Activated T-cell treated with anti-CD3 and anti-CD28 coated beads, Interleukin-2, amount 50 U/mL, for 4 hours (primary cell): Measurements from ENCODE around the gene CALML3. TPM values are rescaled to one million over a fixed set of nuclear protein-coding genes. Genes with fewer than 3 reads are reported as not detected.

ENCODE experiments used
- ATAC-seq, 2 donors: fragments of 200-7000 bp; cut with Tn5 transposase; one replicate each; pipeline ENCODE4 v1.10.0; 2021
- DNase-seq: peaks from one replicate; pipeline ENCODE4 v3.0.0-alpha.2; 2020
- H3K27me3 Mint-ChIP-seq: one replicate; pipeline ENCODE4 v1.8.0; 2021; ENCODE audit warnings: low read depth, mixed read lengths
- H3K36me3 Mint-ChIP-seq: one replicate; pipeline ENCODE4 v1.8.0; 2022; ENCODE audit warnings: mixed read lengths; ENCODE audit not compliant: insufficient read depth
- H3K4me1 Mint-ChIP-seq: one replicate; pipeline ENCODE4 v1.8.0; 2021; ENCODE audit warnings: low read depth, mixed read lengths
- H3K4me3 Mint-ChIP-seq: one replicate; pipeline ENCODE4 v1.8.0; 2021; ENCODE audit warnings: mild to moderate bottlenecking, moderate library complexity, mixed read lengths
- H3K9me3 Mint-ChIP-seq: one replicate; pipeline ENCODE4 v1.8.0; 2021; ENCODE audit warnings: mixed read lengths
- total RNA-seq, 3 donors: library from RNA; stranded (reverse); gene quantifications; one replicate each; pipeline ENCODE4 v1.2.1, GENCODE V29; 2021

Gene CALML3
- total RNA-seq, 3 donors from 2014 or later: not detected

GRCh38 chr10:5532618-5533097 is 7.9 kb downstream of the CALML3 start:
- no peak for ATAC-seq
- no peaks in the 10 kb centered on the region for H3K36me3 Mint-ChIP-seq
- no peaks in the 10 kb centered on the region for H3K9me3 Mint-ChIP-seq
- no peak overlapping the region for H3K4me3 Mint-ChIP-seq
- peak; percentile 2 for DNase-seq
- H3K27me3 Mint-ChIP-seq: no peaks in the 10 kb centered on the region
- H3K4me1 Mint-ChIP-seq: no peaks in the 10 kb centered on the region

- H3K4me3 Mint-ChIP-seq: no peak overlapping the region
- no peaks in the 10 kb centered on the region for H3K9me3 Mint-ChIP-seq
- DNase-seq (peak; percentile 0), ATAC-seq (no peak)
- no peaks in the 10 kb centered on the region for H3K27me3 Mint-ChIP-seq
- H3K4me1 Mint-ChIP-seq: no peaks in the 10 kb centered on the region
- H3K36me3 Mint-ChIP-seq: no peaks in the 10 kb centered on the region
Observed at GRCh38 chr10:5533098-5533731, 8.5 kb downstream of the CALML3 start.

- H3K36me3 Mint-ChIP-seq: no peaks in the 10 kb centered on the region
- H3K27me3 Mint-ChIP-seq: peaks cover 4% of the 10 kb centered on the region
- no peaks in the 10 kb centered on the region for H3K9me3 Mint-ChIP-seq
- no peak for ATAC-seq
- no peak for DNase-seq
- no peaks in the 10 kb centered on the region for H3K4me1 Mint-ChIP-seq
- H3K4me3 Mint-ChIP-seq: no peak overlapping the region
Observed at GRCh38 chr10:5534051-5534821, 9.5 kb downstream of the CALML3 start.

DNA sequence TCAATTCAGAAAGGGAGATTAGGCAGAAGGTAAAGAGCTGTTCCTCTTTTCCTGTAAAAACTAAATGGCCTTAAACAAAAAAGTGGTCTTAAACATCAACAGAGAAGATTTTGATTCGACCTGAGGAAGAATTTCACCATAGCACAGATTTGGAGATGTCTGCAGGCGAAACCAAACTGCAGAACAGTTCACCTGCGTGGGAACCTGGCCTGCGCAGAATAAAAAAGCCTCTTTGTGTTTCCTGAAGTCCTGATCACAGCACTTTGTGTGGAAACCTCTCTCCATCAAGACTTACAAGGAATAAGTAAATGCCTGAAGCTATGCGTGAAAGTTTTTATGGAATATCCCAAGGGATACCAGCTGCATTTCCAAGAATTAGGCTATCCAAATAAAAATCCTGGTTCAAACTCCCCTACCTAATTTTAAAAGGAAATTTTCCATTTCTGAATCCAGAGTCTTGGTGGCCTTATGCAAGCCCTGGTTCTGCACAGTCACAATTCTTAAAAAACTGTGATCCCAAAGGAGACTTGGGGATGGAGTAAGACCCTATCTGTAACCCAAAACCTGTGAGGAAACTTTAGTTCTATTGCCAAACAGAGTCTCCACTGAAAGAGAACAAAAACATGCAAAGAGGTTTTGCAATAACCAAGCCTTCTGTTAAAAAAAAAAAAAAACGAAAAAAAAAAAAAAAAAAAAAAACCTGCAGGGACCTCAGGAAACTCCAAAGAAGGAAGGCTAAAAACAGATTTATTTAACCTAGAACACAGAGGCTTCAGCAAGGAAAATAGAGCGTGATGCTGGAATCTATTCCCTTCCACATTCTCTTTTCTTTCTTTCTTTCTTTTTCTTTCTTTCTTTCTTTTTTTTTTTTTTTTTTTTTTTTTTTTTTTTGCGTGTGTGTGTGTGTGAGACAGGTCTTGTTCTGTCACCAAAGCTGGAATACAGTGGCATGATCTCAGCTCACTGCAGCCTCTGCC is 10.4 kb downstream of the CALML3 start:
- Mint-ChIP-seq H3K36me3 (no peaks in the 10 kb centered on the region), H3K4me3 (no peak overlapping the region), H3K27me3 (peaks cover 6% of the 10 kb centered on the region), H3K9me3 (no peaks in the 10 kb centered on the region), H3K4me1 (no peaks in the 10 kb centered on the region)
- ATAC-seq: no peak
- peak; percentile 0 for DNase-seq

DNA sequence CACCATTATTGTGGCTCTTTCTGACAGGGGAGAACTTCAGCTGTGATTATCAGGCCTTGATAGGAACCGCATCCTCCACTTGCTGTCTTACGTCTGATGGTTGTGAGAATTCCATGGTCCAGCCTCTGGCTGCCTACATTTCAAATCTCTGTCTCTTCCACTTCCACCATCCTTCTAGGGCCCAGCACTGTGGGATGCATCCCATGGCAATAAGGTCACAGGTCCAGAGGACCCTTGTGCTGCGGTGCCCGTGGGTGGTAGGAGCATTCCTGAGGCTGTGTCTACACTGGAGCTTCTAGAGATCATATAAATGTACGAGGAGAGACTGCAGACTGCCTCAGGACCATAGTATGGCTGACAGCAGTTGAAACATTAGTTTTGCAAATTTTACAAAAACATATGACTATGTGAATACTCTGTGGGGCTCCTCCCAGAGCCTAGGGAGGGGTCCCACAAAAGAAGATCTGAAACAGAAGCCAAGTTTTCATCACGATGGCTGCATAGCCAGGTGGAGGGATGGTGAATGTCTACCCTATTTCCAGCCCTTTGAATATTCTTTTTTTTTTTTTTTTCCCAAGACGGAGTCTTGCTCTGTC is 11.8 kb downstream of the CALML3 start:
- peaks cover 6% of the 10 kb centered on the region for H3K27me3 Mint-ChIP-seq
- ATAC-seq: no peak
- H3K4me1 Mint-ChIP-seq: no peaks in the 10 kb centered on the region
- peak; percentile 0 for DNase-seq
- H3K9me3 Mint-ChIP-seq: no peaks in the 10 kb centered on the region
- H3K36me3 Mint-ChIP-seq: no peaks in the 10 kb centered on the region
- H3K4me3 Mint-ChIP-seq: no peak overlapping the region

- Mint-ChIP-seq H3K9me3 (peaks cover 7% of the 10 kb centered on the region), H3K4me3 (no peak overlapping the region), H3K4me1 (no peaks in the 10 kb centered on the region), H3K27me3 (peaks cover 6% of the 10 kb centered on the region), H3K36me3 (no peaks in the 10 kb centered on the region)
- DNase-seq: no peak
- no peak for ATAC-seq
Observed at GRCh38 chr10:5537684-5538083, 12.9 kb downstream of the CALML3 start.

- no peak overlapping the region for H3K4me3 Mint-ChIP-seq
- DNase-seq: no peak
- no peaks in the 10 kb centered on the region for H3K4me1 Mint-ChIP-seq
- no peak for ATAC-seq
- H3K9me3 Mint-ChIP-seq: peaks cover 12% of the 10 kb centered on the region
- peaks cover 6% of the 10 kb centered on the region for H3K27me3 Mint-ChIP-seq
- no peaks in the 10 kb centered on the region for H3K36me3 Mint-ChIP-seq
Observed at GRCh38 chr10:5538446-5538845, 13.7 kb downstream of the CALML3 start.

GRCh38 chr10:5538892-5539651 is 14.3 kb downstream of the CALML3 start:
- H3K4me1 Mint-ChIP-seq: no peaks in the 10 kb centered on the region
- peak; percentile 1 for DNase-seq
- ATAC-seq: no peak
- H3K27me3 Mint-ChIP-seq: peaks cover 6% of the 10 kb centered on the region
- peaks cover 15% of the 10 kb centered on the region for H3K9me3 Mint-ChIP-seq
- H3K36me3 Mint-ChIP-seq: no peaks in the 10 kb centered on the region
- H3K4me3 Mint-ChIP-seq: no peak overlapping the region

- peak; percentile 1 for DNase-seq
- Mint-ChIP-seq H3K36me3 (no peaks in the 10 kb centered on the region), H3K9me3 (peaks cover 15% of the 10 kb centered on the region), H3K4me3 (no peak overlapping the region), H3K27me3 (peaks cover 6% of the 10 kb centered on the region), H3K4me1 (no peaks in the 10 kb centered on the region)
- ATAC-seq: no peak
Observed at GRCh38 chr10:5540080-5540479, 15.3 kb downstream of the CALML3 start.

GRCh38 chr10:5540891-5541290 is 16.1 kb downstream of the CALML3 start:
- ATAC-seq: no peak
- DNase-seq: no peak
- Mint-ChIP-seq H3K4me3 (no peak overlapping the region), H3K27me3 (peaks cover 6% of the 10 kb centered on the region), H3K9me3 (peaks cover 15% of the 10 kb centered on the region), H3K4me1 (no peaks in the 10 kb centered on the region), H3K36me3 (no peaks in the 10 kb centered on the region)

DNA sequence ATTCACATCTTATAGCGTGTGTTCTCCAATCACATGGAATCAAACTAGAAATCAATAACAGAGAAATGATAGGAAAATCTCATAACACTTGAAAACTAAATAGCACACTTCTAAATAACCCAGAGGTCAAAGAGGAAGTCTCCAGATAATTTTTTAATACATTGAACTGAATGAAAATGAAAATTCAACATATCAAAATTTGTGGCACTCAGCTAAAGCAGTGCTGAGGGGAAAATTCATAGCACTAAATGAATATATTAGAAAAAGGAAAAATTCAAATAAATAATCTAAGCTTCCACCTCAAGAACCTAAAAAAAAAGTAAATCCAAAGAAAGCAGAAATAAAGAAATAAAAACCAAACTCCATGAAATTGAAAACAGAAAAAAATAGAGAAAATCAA is 17.3 kb downstream of the CALML3 start:
- no peak for ATAC-seq
- H3K27me3 Mint-ChIP-seq: peaks cover 6% of the 10 kb centered on the region
- H3K4me1 Mint-ChIP-seq: no peaks in the 10 kb centered on the region
- H3K4me3 Mint-ChIP-seq: no peak overlapping the region
- DNase-seq: no peak
- H3K9me3 Mint-ChIP-seq: peaks cover 15% of the 10 kb centered on the region
- no peaks in the 10 kb centered on the region for H3K36me3 Mint-ChIP-seq

DNA sequence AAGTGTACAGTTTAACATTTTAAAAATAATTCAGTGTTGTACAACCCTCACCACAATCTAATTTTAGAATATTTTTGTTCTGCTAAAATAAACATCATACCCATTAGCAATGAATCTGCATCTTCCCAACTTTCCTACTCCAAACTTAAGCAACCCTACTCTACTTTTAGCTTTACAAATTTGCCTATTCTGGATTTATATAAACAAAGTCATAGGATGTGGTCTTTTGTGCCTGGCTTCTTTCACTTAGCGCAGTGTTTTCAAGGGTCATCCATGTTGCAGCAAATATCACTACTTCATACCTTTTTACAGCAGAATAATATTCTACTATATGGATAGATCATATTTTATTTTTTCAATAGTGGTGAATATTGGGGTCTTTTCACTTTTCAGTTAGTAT is 18.9 kb downstream of the CALML3 start:
- ATAC-seq (no peak), DNase-seq (no peak)
- peaks cover 15% of the 10 kb centered on the region for H3K9me3 Mint-ChIP-seq
- no peaks in the 10 kb centered on the region for H3K36me3 Mint-ChIP-seq
- H3K4me1 Mint-ChIP-seq: no peaks in the 10 kb centered on the region
- H3K27me3 Mint-ChIP-seq: peaks cover 6% of the 10 kb centered on the region
- H3K4me3 Mint-ChIP-seq: no peak overlapping the region

GRCh38 chr10:5544216-5544805 is 19.6 kb downstream of the CALML3 start:
- ATAC-seq (no peak), DNase-seq (no peak)
- H3K36me3 Mint-ChIP-seq: no peaks in the 10 kb centered on the region
- H3K4me3 Mint-ChIP-seq: no peak overlapping the region
- H3K4me1 Mint-ChIP-seq: no peaks in the 10 kb centered on the region
- peaks cover 15% of the 10 kb centered on the region for H3K9me3 Mint-ChIP-seq
- peaks cover 1% of the 10 kb centered on the region for H3K27me3 Mint-ChIP-seq
